Colon (tissue), 2 donors: ENCODE data around the gene KRT81.
"Not testable (repeated sequence)": the region's sequence is repeated elsewhere in the genome, so short reads cannot be mapped to it uniquely, and the experiment has no call there.

Experiments used
- FAIRE-seq: peaks from 2 replicates; lab custom pipeline; 2012; peaks lifted over from hg19 to GRCh38; lab: Jason Lieb, UNC
- donor health status: control.
- donor health status: control.

The KRT81 gene

DNA sequence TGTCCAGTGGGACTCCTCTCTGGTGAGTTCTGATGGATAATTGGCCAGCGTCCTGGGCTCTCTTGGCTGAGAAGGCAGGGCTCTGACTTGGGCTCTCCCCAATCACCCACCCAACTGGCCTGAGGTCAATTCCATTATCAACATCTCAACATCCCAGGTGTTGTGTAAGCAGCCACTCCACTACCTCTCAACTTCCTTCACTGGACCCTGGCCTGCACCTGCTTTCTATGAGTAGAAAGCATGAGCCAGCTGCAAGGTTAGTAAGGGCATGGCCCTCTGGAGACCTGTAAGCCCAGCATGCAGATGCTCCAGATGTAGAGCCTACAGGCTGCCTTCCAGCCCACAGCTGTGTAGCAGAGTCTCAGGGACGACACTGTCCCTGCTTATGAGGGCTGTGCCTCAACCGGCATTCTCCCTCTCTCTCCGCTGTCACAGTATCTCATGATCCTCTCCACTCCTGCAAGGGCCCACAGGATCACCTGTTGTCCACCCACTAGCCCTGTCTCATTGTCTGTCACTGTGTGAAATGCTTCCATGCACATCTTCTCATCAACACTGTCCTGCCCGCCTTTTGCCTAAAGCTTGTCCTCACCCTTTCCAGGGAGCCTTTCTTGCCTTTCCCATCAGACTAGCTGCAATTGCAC, 5.4 kb upstream of the KRT81 start:
- no peak for FAIRE-seq

- no peak for FAIRE-seq
Observed at GRCh38 chr12:52295663-52296062, 4.3 kb upstream of the KRT81 start.

- FAIRE-seq: no peak
Observed at GRCh38 chr12:52294803-52295202, 3.5 kb upstream of the KRT81 start.

- no peak for FAIRE-seq
Observed at GRCh38 chr12:52293926-52294325, 2.6 kb upstream of the KRT81 start.

DNA sequence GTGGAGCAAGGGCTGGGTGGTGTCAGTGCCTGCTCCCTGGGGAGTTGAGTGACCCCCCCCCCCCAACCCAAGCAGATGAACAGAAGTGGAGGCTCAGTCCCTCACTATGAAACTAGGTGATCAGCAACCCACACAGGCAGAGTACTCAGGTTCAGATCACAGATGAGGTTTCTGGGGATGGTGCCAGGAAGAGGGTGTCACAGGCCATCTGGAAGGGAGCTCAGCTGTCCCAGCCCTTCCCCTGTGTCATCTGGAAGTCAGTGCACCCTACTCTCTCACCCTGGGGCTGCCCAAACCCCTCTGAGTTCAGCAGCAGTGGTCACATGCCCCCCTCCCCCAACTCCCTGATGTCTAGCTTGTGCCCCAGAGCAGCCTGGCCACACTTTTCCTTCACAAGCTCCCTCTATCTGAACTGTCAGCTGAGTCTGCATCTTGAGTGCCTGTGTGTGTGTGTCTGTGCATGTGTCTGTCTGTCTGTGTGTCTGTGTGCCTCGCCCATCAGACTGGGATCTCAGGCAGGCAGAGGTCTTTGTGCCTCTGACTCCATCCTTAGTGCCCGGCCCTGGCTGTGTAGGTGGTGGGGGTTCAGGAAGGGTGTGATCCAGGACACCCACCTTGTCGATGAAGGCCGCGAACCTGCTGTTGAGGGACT, 725 bp downstream of the KRT81 start:
- not testable (repeated sequence) for FAIRE-seq

GRCh38 chr12:52287816-52288805, 3.2 kb downstream of the KRT81 start:
- FAIRE-seq: not testable (repeated sequence)

DNA sequence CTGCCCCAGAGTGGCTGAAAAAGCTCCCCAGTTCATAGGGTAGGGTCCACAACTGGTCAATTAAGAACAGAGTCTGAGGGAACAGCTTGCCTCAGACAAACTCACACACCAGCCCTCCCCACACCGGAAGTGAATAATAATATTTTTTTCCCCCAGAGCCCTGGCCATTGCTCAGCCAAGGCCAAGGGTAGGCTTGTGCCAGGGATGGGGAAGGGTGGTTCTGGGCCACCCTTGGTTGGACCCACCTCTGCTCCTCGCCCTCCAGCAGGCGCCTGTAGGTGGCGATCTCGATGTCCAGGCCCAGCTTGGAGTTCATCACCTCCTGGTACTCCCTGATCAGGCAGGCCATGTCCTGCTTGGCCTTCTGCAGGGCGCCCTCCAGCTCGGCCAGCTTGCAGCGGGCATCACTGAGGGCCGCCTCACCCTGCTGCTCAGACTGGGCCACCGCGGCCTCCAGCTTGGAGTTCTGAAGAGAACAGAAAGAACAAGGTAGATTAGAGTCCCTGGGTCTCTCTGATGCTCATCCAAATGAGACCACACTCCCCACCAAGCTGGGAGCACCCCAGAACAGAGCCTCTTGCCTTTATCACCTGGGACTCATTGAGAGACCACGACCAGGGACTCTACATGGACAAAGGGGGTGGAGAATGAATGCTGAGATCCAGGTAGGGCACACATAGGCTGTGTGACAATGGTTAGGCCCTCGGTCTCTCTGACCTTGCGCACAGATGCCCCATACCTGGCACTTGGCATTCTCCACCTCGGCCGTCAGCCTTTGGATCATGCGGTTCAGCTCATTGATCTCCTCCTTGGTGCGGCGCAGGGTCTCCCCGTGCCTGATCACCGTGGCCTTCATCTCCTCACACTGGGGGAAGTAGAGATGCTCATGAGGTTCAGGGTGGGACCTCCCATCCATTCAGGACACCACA, 4.2 kb downstream of the KRT81 start:
- FAIRE-seq: not testable (repeated sequence)

DNA sequence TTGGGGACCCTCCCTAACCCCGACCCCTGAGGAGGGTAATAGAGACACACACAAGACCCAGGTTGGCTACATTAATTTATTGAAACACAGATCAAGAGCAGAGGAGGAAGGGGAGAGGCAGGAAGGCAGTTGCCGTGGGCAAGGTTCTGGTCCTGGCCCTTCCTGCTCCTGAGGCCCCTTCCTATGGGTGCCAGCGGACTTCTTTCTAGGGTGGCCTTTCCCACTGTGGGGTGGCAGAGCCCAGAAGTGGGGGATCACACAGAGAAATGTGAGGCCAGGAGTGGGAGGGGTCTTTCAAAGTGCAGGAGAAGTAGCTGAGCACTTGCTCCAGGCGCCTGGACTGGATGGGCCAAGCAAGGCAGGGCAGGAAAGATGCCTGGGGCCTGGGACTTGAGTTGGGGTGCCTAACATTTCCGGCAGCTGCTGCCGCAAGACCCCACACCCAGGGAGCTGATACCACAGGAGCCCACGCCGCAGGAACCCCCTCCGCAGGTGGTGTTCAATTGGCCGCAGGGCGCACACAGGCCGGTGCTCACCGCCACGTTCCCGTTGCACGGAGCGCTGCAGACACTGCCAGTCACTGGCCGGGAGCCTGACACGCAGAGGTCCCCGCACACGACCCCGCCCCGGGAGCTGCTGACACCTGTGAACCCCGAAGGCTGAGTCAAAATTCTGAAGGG, 5.3 kb downstream of the KRT81 start:
- no peak for FAIRE-seq

- FAIRE-seq: no peak
Observed at GRCh38 chr12:52285172-52285745, 6.1 kb downstream of the KRT81 start.

GRCh38 chr12:52284562-52285171, 6.7 kb downstream of the KRT81 start:
- no peak for FAIRE-seq

GRCh38 chr12:52280796-52281560, 10.4 kb downstream of the KRT81 start:
- FAIRE-seq: no peak

- no peak for FAIRE-seq
Observed at GRCh38 chr12:52280319-52280795, 11.0 kb downstream of the KRT81 start.

DNA sequence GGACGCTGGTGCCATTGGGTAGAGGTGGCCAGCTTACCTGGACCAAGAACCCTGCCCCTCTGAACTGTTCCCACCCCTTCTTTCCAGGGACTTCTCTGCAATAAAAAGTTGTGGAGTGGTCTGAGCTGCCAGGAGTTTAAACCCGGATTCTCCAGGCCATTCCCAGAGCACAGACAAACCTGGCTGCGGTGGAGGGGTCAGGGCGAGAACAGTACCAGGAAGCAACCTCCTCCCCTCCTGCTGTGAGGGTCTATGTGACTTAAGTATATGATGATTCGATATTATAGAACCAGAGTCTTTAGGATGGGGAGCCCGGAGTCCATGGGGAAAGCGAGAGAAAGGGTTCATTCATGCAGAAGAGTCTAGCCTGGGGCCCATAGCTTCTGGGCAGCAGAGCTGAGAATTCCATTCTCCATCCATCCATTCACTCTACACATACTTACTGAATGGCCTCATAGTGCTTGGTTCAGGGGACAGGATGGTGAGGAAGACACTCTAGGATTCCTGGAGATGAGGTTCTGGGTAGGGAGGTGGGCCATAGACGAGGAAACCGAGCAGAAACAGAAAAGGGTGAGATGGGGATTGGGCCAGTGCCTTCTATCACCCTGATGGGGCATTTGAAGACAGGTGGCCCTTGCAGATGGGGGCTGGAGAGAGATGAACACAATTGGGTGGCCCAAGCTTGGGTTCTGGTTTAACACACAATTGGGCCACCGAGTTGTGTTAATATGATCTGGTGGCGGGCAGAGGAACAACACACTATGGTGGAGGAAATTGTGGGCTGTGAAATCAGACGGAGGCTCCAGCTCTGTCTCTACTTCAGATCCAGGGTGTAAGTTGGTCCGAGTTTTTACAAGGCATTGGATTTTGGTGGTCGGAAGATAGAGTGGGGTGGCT, 11.7 kb downstream of the KRT81 start:
- FAIRE-seq: no peak

DNA sequence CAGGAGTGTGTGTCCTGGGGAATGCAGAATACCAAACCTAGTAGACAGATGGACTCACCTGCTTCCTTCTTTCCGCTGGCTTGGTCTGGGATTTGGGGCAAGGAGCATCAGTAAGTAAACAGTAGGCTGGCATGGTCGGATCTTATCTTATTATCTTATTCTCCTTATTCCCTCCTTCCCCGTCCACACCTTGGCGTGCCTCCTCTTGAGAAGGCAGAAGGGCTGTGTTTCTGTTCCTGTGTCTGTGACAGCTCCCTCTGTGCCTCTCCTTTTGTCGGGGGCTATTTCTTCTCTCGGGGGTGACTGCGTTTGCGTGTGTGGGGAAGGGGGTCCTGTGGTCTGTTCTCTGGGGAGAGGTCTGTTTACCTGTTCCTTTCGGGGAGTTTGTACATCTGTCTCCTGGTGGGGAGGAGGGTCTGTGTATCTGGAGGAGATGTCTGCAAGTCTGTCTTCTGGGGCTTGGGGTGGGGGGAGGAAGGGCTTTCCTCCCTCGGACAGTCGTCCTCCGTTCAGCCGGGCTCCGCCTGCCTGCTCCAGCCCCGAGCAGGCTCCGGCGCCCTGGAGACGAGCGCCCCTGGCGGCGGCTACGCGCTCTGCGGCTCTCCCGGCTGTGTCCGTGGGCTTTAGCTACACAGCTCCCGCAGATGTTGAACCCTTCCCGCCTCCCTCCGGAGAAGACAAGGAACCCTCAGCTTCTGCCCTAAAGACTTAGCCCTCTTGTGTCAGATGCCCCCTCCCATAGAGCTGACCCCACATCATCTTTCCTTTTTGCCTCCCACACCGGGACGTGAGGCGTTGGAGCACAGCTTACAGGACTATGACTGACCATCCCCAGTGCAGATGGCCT, 12.5 kb downstream of the KRT81 start:
- FAIRE-seq: no peak

GRCh38 chr12:52277486-52278245, 13.7 kb downstream of the KRT81 start:
- FAIRE-seq: no peak

GRCh38 chr12:52275686-52276085, 15.6 kb downstream of the KRT81 start:
- no peak for FAIRE-seq
